ENCODE data around the gene SETD1B.

- TF ChIP-seq, protein P1, sequence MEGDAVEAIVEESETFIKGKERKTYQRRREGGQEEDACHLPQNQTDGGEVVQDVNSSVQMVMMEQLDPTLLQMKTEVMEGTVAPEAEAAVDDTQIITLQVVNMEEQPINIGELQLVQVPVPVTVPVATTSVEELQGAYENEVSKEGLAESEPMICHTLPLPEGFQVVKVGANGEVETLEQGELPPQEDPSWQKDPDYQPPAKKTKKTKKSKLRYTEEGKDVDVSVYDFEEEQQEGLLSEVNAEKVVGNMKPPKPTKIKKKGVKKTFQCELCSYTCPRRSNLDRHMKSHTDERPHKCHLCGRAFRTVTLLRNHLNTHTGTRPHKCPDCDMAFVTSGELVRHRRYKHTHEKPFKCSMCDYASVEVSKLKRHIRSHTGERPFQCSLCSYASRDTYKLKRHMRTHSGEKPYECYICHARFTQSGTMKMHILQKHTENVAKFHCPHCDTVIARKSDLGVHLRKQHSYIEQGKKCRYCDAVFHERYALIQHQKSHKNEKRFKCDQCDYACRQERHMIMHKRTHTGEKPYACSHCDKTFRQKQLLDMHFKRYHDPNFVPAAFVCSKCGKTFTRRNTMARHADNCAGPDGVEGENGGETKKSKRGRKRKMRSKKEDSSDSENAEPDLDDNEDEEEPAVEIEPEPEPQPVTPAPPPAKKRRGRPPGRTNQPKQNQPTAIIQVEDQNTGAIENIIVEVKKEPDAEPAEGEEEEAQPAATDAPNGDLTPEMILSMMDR (IDR thresholded peaks at IDR 0.05) = no peak
- TF ChIP-seq EZH2 (IDR thresholded peaks at IDR 0.05) = no peak
These were observed 3.0 kb downstream of the SETD1B start for GRCh38 chr12:121806546-121807423.
